OCI-LY7 (cell line): ENCODE results near the gene ADCY7. TPM values are rescaled to one million over a fixed set of nuclear protein-coding genes. Genes with fewer than 3 reads are reported as not detected.

Source experiments
- BruUV-seq: library from RNA; stranded (reverse); fragments of 400-500 nt; replicated peaks from 2 replicates; lab custom pipeline; 2021; lab: Mats Ljungman, UMichigan
- CTCF ChIA-PET: fragments of 300-600 bp; sonication (Branson Sonifier 250); formaldehyde crosslinking; loops from one replicate; lab custom pipeline; 2022; ENCODE audit warnings: antibody characterized with exemption; ENCODE audit not compliant: unreplicated experiment; lab: Charles Lee
- POLR2A ChIA-PET: fragments of 300-600 bp; sonication (Branson Sonifier 250); formaldehyde crosslinking; loops from one replicate; lab custom pipeline; 2022; ENCODE audit warnings: antibody characterized with exemption; lab: Charles Lee
- DNase-seq: peaks from one replicate; pipeline ENCODE4 v3.0.0-alpha.2; 2015; ENCODE audit warnings: low spot score
- H2AFZ ChIP-seq: fragments of 200-600 bp; sonication (generic), shearing (Covaris generic); 2 replicates; pipeline ENCODE4 v1.6.1; 2014; ENCODE audit warnings: mild to moderate bottlenecking, antibody characterized with exemption, low read length, moderate library complexity
- H3K27ac ChIP-seq: fragments of 200-600 bp; sonication (generic); 2 replicates; pipeline ENCODE4 v1.5.1; 2014; ENCODE audit warnings: mixed run types, low read depth, mild to moderate bottlenecking, moderate library complexity, low read length, inconsistent platforms; ENCODE audit not compliant: poor library complexity, severe bottlenecking
- H3K36me3 ChIP-seq: fragments of 200-600 bp; sonication (generic); 2 replicates; pipeline ENCODE4 v1.6.1; 2014; ENCODE audit warnings: mild to moderate bottlenecking, antibody characterized with exemption, low read length, moderate library complexity, mixed read lengths; ENCODE audit not compliant: insufficient read depth
- H3K4me1 ChIP-seq: fragments of 200-600 bp; sonication (generic); 2 replicates; pipeline ENCODE4 v1.5.1; 2014; ENCODE audit warnings: mild to moderate bottlenecking, low read length; ENCODE audit not compliant: insufficient read depth, poor library complexity, severe bottlenecking
- H3K4me2 ChIP-seq: fragments of 200-600 bp; sonication (generic); 2 replicates; pipeline ENCODE4 v1.6.1; 2014; ENCODE audit warnings: mild to moderate bottlenecking, low read length
- H3K4me3 ChIP-seq: fragments of 200-600 bp; sonication (generic); 2 replicates; pipeline ENCODE4 v1.5.1; 2014; ENCODE audit warnings: mild to moderate bottlenecking, low read depth, low read length; ENCODE audit not compliant: poor library complexity, severe bottlenecking
- H3K79me2 ChIP-seq: fragments of 200-600 bp; sonication (generic); 2 replicates; pipeline ENCODE4 v1.6.1; 2016; ENCODE audit warnings: low read depth, mild to moderate bottlenecking, low read length, moderate library complexity, mixed read lengths; ENCODE audit not compliant: insufficient read depth
- H3K9me2 ChIP-seq: fragments of 200-600 bp; sonication (generic); 2 replicates; pipeline ENCODE4 v1.6.1; 2016; ENCODE audit warnings: mild to moderate bottlenecking, low read length, mixed read lengths; ENCODE audit not compliant: insufficient read depth
- H3K9me3 ChIP-seq: fragments of 200-600 bp; sonication (generic); 2 replicates; pipeline ENCODE4 v1.6.1; 2014; ENCODE audit warnings: mild to moderate bottlenecking, mixed run types, low read length, mixed read lengths
- H4K20me1 ChIP-seq: fragments of 200-600 bp; sonication (generic); 2 replicates; pipeline ENCODE4 v1.6.1; 2014; ENCODE audit warnings: mild to moderate bottlenecking, antibody characterized with exemption, low read length, moderate library complexity, mixed read lengths; ENCODE audit not compliant: insufficient read depth
- EZH2phosphoT487 ChIP-seq: fragments of 200-600 bp; sonication (generic); IDR thresholded peaks from 2 replicates; pipeline ENCODE4 v1.6.1; 2018; ENCODE audit warnings: low read depth, borderline replicate concordance, mild to moderate bottlenecking, mixed run types, antibody characterized with exemption, low read length, moderate library complexity, mixed read lengths
- intact Hi-C: fragments of 100-400 bp; cut with micrococcal nuclease; formaldehyde crosslinking; loops from one replicate; pipeline ENCODE4 v1.10.0; 2022; ENCODE audit not compliant: unreplicated experiment
- total RNA-seq, 2 experiments: library from RNA; depleted of rRNA in 1 of 2; stranded (reverse); fragments of >200 nt in 1 of 2; shearing (Covaris generic) in 1 of 2; gene quantifications; 2 replicates each; pipeline ENCODE4 v1.2.3, GENCODE V29; 2014 to 2022
- TF ChIP-seq, protein P1 (sequence below): fragments of 200-600 bp; sonication (generic); conservative IDR thresholded peaks from 2 replicates; pipeline ENCODE4 v1.5.1; 2014; ENCODE audit warnings: mild to moderate bottlenecking, antibody characterized with exemption, low read length, moderate library complexity, mixed read lengths

Gene ADCY7
- total RNA-seq, 2 experiments from 2014 or later: 49.9 to 77.7 TPM

GRCh38 chr16:50300942-50301625, 34.7 kb downstream of the ADCY7 start:
- Histone ChIP-seq H4K20me1 (no peaks in the 10 kb centered on the region), H3K27ac (no peak overlapping the region), H3K4me2 (no peak overlapping the region), H3K4me3 (no peak overlapping the region), H3K9me3 (no peaks in the 10 kb centered on the region), H2AFZ (no peak overlapping the region), H3K79me2 (no peaks in the 10 kb centered on the region), H3K4me1 (no peaks in the 10 kb centered on the region), H3K9me2 (no peaks in the 10 kb centered on the region), H3K36me3 (peaks cover 27% of the 10 kb centered on the region)
- CTCF ChIA-PET: no interaction called here
- no TSS peak for BruUV-seq
- POLR2A ChIA-PET: no interaction called here
- no peak for DNase-seq
- TF ChIP-seq, protein P1, sequence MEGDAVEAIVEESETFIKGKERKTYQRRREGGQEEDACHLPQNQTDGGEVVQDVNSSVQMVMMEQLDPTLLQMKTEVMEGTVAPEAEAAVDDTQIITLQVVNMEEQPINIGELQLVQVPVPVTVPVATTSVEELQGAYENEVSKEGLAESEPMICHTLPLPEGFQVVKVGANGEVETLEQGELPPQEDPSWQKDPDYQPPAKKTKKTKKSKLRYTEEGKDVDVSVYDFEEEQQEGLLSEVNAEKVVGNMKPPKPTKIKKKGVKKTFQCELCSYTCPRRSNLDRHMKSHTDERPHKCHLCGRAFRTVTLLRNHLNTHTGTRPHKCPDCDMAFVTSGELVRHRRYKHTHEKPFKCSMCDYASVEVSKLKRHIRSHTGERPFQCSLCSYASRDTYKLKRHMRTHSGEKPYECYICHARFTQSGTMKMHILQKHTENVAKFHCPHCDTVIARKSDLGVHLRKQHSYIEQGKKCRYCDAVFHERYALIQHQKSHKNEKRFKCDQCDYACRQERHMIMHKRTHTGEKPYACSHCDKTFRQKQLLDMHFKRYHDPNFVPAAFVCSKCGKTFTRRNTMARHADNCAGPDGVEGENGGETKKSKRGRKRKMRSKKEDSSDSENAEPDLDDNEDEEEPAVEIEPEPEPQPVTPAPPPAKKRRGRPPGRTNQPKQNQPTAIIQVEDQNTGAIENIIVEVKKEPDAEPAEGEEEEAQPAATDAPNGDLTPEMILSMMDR: no peak
- no peak for TF ChIP-seq EZH2phosphoT487
- intact Hi-C loops: no loop called here

DNA sequence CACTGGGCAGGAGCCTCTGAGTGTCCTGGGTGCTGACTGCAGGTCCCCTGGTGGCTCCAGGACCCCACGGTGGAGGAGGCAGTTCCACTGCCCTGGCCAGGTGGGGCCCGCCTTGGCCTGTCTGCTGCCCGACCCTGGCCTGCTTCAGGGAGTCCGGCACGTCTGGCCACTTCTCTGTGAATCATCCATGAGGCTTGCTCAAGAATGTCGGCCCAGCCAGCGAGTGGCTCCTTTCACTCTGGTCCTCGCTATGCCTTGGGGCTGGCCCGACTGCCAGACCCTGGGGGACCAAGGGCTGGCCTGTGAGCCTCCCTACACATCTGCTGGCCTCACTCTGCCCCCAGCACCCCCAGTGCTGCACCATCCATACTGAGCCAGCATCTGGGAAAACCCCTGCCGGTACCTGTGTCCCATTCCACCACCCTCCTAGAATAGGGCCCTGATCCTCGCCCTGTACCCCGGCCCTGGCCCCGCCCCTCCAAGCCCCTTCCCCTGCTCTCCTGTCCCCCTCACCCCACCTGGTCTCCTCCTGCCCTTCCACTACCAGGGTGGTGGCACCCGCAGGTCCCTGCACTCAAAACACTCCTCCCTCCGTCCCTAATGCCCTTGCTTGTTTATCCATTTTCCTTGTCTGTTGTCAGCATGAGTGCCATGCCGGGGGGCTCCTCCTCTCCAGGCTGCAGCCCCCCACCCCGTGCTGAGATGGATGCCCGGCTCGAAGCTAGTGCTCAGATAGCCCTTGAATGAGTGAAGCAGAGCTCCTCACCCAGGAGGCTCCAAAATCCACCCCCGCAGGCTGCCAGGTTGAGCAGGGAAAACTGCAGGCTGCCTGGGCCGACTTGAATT, 35.5 kb downstream of the ADCY7 start:
- no peak overlapping the region for H3K4me3 ChIP-seq
- DNase-seq: no peak
- no peaks in the 10 kb centered on the region for H4K20me1 ChIP-seq
- no peaks in the 10 kb centered on the region for H3K79me2 ChIP-seq
- TF ChIP-seq EZH2phosphoT487: no peak
- TF ChIP-seq, protein P1: no peak
- ChIA-PET CTCF (no interaction called here), POLR2A (no interaction called here)
- peaks cover 24% of the 10 kb centered on the region; the same call in 1 of the 2 replicates for H3K36me3 ChIP-seq
- H3K9me2 ChIP-seq: no peaks in the 10 kb centered on the region
- no peaks in the 10 kb centered on the region for H3K4me1 ChIP-seq
- BruUV-seq: no TSS peak
- H3K4me2 ChIP-seq: no peak overlapping the region
- intact Hi-C loops: no loop called here
- H3K9me3 ChIP-seq: no peaks in the 10 kb centered on the region
- no peak overlapping the region for H2AFZ ChIP-seq
- H3K27ac ChIP-seq: no peak overlapping the region
